Loucy (cell line): ENCODE results near the gene DYNC2H1.

Source experiments
- H2AFZ ChIP-seq: fragments of 200-600 bp; sonication (generic); 2 replicates; pipeline ENCODE4 v1.6.0; 2016; ENCODE audit warnings: antibody characterized with exemption, mild to moderate bottlenecking, low read length, moderate library complexity
- H3F3A ChIP-seq: fragments of 200-600 bp; 2 replicates; pipeline ENCODE4 v1.6.0; 2016; ENCODE audit warnings: antibody characterized with exemption, low read depth, mild to moderate bottlenecking
- H3K27me3 ChIP-seq: fragments of 200-600 bp; sonication (generic); 2 replicates; pipeline ENCODE4 v1.6.1; 2014; ENCODE audit warnings: low read length, mild to moderate bottlenecking; ENCODE audit not compliant: insufficient read depth, poor library complexity, severe bottlenecking
- H3K36me3 ChIP-seq: fragments of 200-600 bp; sonication (generic); 2 replicates; pipeline ENCODE4 v1.6.1; 2016; ENCODE audit warnings: low read length; ENCODE audit not compliant: insufficient read depth
- H3K4me1 ChIP-seq: fragments of 200-600 bp; sonication (generic); 2 replicates; pipeline ENCODE4 v1.5.1; 2014; ENCODE audit warnings: low read length, mild to moderate bottlenecking; ENCODE audit not compliant: insufficient read depth, poor library complexity, severe bottlenecking
- H3K4me2 ChIP-seq: fragments of 200-600 bp; sonication (generic); 2 replicates; pipeline ENCODE4 v1.6.0; 2014; ENCODE audit warnings: antibody characterized with exemption, low read length, low read depth, mild to moderate bottlenecking; ENCODE audit not compliant: poor library complexity, severe bottlenecking
- H3K4me3 ChIP-seq: fragments of 200-600 bp; sonication (generic); 2 replicates; pipeline ENCODE4 v1.5.1; 2014; ENCODE audit warnings: low read length, mild to moderate bottlenecking, mixed read lengths; ENCODE audit not compliant: poor library complexity, severe bottlenecking
- H3K79me2 ChIP-seq: fragments of 200-600 bp; sonication (generic); 2 replicates; pipeline ENCODE4 v1.6.1; 2014; ENCODE audit warnings: low read length; ENCODE audit not compliant: insufficient read depth
- H3K9ac ChIP-seq: fragments of 200-600 bp; sonication (generic); 2 replicates; pipeline ENCODE4 v1.6.0; 2014; ENCODE audit warnings: mild to moderate bottlenecking, low read depth, low read length, moderate library complexity; ENCODE audit not compliant: poor library complexity, severe bottlenecking
- H3K9me2 ChIP-seq: fragments of 200-600 bp; sonication (generic); replicated peaks from 2 replicates; pipeline ENCODE4 v1.6.1; 2016; ENCODE audit warnings: low read depth, low read length, mixed read lengths
- H3K9me3 ChIP-seq: fragments of 200-600 bp; sonication (generic); 2 replicates; pipeline ENCODE4 v1.6.1; 2014; ENCODE audit warnings: mild to moderate bottlenecking, antibody characterized with exemption, low read length, low read depth; ENCODE audit not compliant: insufficient read depth
- H4K20me1 ChIP-seq: fragments of 200-600 bp; sonication (generic); 2 replicates; pipeline ENCODE4 v1.6.0; 2014; ENCODE audit warnings: antibody characterized with exemption, low read length, mild to moderate bottlenecking; ENCODE audit not compliant: insufficient read depth, poor library complexity, severe bottlenecking
- EZH2phosphoT487 ChIP-seq: fragments of 200-600 bp; IDR thresholded peaks from 2 replicates; pipeline ENCODE4 v1.6.1; 2018; ENCODE audit warnings: antibody characterized with exemption, mild to moderate bottlenecking, moderate library complexity, borderline replicate concordance
- TF ChIP-seq, protein P1 (sequence below): fragments of 200-600 bp; sonication (generic); conservative IDR thresholded peaks from 2 replicates; pipeline ENCODE4 v1.5.1; 2014; ENCODE audit warnings: mild to moderate bottlenecking, antibody characterized with exemption, low read length

The DYNC2H1 gene

DNA sequence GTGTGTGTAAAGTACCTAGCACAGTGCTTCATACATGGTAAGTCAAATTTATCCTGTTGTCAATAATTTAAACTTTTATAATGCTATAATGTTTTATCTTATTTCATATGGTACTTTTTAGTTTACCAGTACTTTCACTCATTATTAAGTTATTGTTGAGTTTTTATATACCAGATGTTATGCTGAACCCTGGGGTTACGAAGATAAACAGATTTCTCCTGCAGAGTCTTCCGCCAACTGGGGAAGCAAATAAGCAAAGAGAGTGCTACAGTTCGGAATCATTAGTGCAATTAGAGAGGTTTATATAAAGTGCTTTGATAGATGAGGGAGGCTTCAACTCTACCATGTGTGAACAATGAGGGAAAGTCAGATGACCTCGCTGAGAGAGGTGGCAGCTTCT lies 362.3 kb downstream of the DYNC2H1 start:
- no peaks in the 10 kb centered on the region for H3K4me1 ChIP-seq
- no peaks in the 10 kb centered on the region for H4K20me1 ChIP-seq
- no peak overlapping the region for H3K9ac ChIP-seq
- H3K27me3 ChIP-seq = no peaks in the 10 kb centered on the region
- no peaks in the 10 kb centered on the region for H3F3A ChIP-seq
- no peaks in the 10 kb centered on the region for H3K79me2 ChIP-seq
- H3K9me3 ChIP-seq = no peaks in the 10 kb centered on the region
- no peak overlapping the region for H3K4me3 ChIP-seq
- H3K36me3 ChIP-seq = no peaks in the 10 kb centered on the region
- no peak overlapping the region for H3K4me2 ChIP-seq
- H3K9me2 ChIP-seq = no peaks in the 10 kb centered on the region
- TF ChIP-seq, protein P1, sequence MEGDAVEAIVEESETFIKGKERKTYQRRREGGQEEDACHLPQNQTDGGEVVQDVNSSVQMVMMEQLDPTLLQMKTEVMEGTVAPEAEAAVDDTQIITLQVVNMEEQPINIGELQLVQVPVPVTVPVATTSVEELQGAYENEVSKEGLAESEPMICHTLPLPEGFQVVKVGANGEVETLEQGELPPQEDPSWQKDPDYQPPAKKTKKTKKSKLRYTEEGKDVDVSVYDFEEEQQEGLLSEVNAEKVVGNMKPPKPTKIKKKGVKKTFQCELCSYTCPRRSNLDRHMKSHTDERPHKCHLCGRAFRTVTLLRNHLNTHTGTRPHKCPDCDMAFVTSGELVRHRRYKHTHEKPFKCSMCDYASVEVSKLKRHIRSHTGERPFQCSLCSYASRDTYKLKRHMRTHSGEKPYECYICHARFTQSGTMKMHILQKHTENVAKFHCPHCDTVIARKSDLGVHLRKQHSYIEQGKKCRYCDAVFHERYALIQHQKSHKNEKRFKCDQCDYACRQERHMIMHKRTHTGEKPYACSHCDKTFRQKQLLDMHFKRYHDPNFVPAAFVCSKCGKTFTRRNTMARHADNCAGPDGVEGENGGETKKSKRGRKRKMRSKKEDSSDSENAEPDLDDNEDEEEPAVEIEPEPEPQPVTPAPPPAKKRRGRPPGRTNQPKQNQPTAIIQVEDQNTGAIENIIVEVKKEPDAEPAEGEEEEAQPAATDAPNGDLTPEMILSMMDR = no peak
- TF ChIP-seq EZH2phosphoT487 = no peak
- H2AFZ ChIP-seq = no peak overlapping the region

DNA sequence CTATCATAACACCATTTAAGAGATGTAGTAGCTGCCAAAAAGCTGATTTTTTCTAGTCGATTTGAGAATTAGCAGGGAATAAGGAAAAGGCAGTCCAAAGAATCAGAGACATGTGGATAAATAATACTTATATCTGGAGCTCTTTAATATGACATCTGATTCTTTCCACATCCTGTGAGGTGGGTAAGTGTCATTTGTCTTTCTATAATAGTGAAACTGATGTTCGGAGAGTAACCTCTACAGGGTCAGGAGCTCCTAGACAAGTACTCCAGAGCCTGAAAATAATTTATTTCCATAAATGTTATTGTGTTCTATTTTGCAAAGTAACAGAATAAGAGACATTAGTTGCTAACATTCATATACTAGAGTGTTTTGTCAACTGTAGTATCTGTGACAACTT lies 367.6 kb downstream of the DYNC2H1 start:
- H2AFZ ChIP-seq = no peak overlapping the region
- no peaks in the 10 kb centered on the region for H3K9me3 ChIP-seq
- H3K4me3 ChIP-seq = no peak overlapping the region
- no peaks in the 10 kb centered on the region for H3K27me3 ChIP-seq
- no peaks in the 10 kb centered on the region for H3K9me2 ChIP-seq
- H3K9ac ChIP-seq = no peak overlapping the region
- H3K36me3 ChIP-seq = no peaks in the 10 kb centered on the region
- H4K20me1 ChIP-seq = no peaks in the 10 kb centered on the region
- no peaks in the 10 kb centered on the region for H3F3A ChIP-seq
- H3K4me1 ChIP-seq = no peaks in the 10 kb centered on the region
- no peak for TF ChIP-seq EZH2phosphoT487
- TF ChIP-seq, protein P1 = no peak
- no peaks in the 10 kb centered on the region for H3K79me2 ChIP-seq
- H3K4me2 ChIP-seq = no peak overlapping the region

DNA sequence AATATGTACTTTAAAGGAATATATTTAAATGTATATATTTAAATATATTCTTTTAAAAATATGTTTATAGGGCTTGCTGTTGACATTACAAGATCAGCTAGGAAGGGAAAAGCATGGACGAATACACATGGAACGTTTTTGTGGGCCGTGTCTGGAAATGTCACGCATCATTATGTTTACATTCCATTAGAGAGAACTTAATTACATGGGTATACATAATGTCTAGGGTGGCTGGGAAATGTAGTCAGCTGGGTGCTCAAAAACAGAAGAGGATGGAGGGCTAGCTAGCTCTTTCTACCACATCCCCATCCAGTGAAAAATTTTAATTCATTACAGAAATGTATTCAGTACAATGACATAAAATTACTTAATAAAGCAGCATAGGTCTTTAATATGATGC lies 371.2 kb downstream of the DYNC2H1 start:
- H3K27me3 ChIP-seq = no peaks in the 10 kb centered on the region
- no peak overlapping the region for H2AFZ ChIP-seq
- TF ChIP-seq, protein P1 = no peak
- no peak for TF ChIP-seq EZH2phosphoT487
- H3F3A ChIP-seq = no peaks in the 10 kb centered on the region
- H3K9me2 ChIP-seq = no peaks in the 10 kb centered on the region
- H3K4me2 ChIP-seq = no peak overlapping the region
- no peaks in the 10 kb centered on the region for H3K36me3 ChIP-seq
- H3K9me3 ChIP-seq = no peaks in the 10 kb centered on the region
- no peaks in the 10 kb centered on the region for H4K20me1 ChIP-seq
- no peaks in the 10 kb centered on the region for H3K4me1 ChIP-seq
- no peaks in the 10 kb centered on the region for H3K79me2 ChIP-seq
- no peak overlapping the region for H3K9ac ChIP-seq
- no peak overlapping the region for H3K4me3 ChIP-seq
